Fibroblast of lung (primary cell): ENCODE data around the gene MESD.

Experiments used
- CTCF ChIP-seq, 2 donors: IDR thresholded peaks in 1 of 2; conservative IDR thresholded peaks in 1 of 2; 1 replicate in 1 of 2; 2 replicates in 1 of 2; pipeline ENCODE4 v1.5.1; 2011 to 2012; ENCODE audit warnings: low read length in 2 of 2, control low read depth in 1 of 2, inconsistent platforms in 1 of 2, low read depth in 1 of 2, mild to moderate bottlenecking in 1 of 2
- EZH2 ChIP-seq: IDR thresholded peaks from 2 replicates; pipeline ENCODE4 v1.5.1; 2012; ENCODE audit warnings: low read length, control low read depth, mild to moderate bottlenecking; ENCODE audit errors: missing control alignments

- TF ChIP-seq CTCF (conservative IDR thresholded peaks at IDR 0.05 in 1 of 2, IDR thresholded peaks at IDR 0.05 in 1 of 2; ENCODE audit: low read depth in 1 of 2, low read length in 2 of 2) (peak; percentile 68 to 72), EZH2 (no peak)
These were observed 19.5 kb downstream of the MESD start for GRCh38 chr15:80970018-80970657.
